Pons (tissue), 1 donor: Measurements from ENCODE around the gene SMTNL1.
"Not testable (repeated sequence)": the region's sequence is repeated elsewhere in the genome, so short reads cannot be mapped to it uniquely, and the experiment has no call there.

Source experiments
- DNase-seq: peaks from one replicate; pipeline ENCODE4 v3.0.0-alpha.2; 2016; ENCODE audit warnings: low spot score

SMTNL1 gene

DNA sequence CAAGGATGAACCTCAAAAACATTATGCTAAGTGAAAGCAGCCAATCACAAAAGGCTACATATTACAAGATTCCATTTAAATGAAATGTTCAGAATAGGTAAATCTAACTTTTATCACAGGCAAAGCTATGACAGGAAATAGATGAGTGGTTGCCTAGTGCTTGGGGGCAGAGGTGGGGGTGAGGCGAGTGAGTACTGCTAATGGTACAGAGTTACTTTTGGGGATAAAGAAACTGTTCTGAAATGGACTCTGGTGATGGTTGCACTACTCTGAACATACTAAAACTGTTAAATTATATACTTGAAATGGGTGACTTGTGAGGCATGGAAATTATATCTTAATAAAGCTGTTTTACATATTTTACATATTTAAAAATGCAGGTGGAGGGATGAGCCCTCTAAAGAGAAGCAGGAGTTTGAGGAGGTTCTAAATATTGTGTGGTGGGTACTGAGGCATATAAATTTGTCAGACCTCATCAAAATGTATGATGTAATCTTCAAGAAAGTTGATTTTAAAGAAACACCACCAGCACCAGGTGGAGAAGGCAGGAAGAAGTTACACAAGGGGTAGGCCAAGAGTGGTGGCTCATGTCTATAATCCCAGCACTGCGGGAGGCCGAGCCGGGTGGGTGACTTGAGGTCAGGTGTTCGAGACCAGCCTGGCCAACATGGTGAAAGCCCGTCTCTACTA lies 25.5 kb upstream of the SMTNL1 start:
- DNase-seq: no peak

DNA sequence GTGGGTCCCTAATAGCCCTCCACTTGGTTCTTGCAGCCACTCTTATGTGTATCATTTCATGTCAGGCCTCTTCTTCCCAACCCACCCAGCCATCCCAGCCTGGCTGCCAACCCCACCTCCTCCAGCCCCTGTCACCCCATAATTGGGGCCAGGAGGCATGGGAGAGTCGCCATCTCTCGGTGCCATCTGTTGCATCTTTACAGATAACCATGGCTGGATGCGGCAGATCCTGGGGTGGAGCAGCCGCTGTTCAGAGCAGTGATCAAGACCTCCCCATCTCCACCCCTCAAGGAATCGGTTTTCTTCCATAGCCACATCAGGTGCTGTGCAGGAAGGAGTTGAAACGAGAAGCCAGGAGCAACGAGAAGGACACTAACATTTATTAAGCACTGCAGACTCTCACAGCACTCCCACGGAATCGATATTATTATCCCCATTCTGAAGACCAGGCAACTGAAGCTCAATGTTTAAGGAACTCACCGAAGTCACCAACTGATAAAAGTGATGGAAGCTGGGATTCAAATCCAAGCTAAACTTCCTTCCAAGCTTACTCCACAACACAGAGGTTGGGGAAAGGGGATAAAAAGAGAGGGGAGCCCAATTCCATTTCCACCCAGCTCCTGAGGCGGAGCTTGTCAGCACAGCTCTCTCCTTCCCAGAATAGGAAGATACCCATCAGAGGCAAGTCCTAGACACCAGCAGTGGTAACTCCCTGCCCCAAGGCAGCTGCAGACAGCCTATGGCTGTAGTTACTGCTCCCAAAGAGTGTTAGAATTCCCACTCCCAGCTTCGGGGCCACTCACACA lies 24.5 kb upstream of the SMTNL1 start:
- no peak for DNase-seq

DNA sequence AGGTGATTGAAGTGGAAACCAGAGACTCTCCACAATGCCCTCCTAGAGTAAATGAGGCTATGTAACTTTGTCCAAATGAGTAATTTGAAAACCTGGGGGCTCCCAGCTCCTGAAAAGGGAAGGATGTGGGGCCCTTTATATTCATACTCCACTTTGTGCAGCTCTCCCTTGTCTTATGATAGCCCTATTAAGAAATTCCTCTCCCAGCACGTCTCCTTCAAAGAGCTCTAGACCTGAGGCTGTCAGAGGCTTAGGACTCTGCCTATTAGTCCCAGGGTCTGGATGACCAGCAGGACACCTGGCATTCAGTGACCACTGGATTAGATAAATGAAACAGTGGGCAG lies 24.0 kb upstream of the SMTNL1 start:
- no peak for DNase-seq

DNA sequence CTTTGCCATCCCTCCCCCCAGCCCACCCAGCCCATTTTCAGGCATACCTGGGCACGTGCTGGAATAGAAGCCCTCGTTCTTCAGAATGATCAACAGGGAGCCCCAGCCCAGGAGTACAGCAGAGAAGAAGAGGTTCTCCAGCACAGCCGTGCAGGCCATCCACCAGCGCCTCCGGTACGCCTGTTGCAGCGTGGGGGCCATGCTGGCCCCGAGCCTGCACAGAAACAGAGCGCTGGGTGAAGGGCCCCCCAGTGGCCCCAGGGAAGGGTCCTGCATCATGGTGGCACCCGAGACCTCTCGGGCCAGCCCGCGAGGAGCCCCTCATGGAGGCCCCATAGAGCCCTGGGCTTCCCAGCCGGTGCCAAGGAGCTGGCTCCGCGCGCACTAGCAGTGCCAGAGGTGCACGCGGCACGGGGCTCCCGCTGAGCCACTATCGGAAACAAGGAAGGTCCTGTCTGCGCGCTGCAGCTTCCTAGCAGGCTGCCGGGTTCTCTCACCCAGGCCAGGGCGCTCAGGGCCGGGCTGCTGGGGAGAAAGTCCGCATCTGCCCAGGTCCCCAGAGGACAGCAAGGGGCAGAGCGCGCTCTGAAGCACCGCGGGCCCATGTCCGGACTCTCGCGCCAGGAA lies 23.4 kb upstream of the SMTNL1 start:
- DNase-seq: no peak

DNA sequence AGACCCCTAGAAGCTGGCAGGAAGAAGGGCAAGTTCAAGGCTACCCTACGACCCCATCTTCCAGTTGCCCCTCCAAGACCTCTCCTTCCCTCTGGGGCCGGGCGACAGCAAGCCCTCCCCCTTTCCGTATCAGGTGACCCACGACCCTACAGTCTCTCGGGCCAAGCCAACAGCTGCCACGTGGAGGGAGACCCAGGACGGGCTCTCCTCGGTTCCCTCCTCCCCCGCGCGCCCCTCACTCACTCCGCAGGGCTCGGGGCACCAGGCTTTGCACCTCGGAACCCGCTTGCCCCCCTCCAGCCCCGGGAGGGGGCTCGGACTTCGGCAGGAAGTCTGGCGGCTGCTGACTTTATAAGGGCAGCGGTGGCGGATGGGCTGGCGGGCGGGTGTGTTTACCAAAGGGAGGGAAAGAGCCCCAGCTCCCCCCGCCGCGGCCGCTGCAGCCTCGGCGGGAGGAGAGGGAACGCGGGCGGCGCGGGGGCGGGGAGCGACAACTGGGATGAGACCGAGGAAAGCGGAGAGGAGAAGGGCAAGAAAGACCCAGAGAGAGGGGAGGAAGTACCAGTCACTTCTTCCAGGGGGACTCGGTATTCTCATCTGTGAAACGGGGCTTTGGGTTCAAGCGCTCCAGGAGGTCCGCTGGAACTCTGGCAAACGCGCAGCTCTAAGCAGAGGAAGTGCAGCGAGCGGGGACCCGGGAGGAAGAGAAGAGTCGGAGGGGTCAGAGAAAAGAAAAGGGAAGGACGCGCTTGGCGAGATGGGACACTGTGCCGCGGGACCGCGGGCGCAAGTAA lies 22.7 kb upstream of the SMTNL1 start:
- DNase-seq: no peak

DNA sequence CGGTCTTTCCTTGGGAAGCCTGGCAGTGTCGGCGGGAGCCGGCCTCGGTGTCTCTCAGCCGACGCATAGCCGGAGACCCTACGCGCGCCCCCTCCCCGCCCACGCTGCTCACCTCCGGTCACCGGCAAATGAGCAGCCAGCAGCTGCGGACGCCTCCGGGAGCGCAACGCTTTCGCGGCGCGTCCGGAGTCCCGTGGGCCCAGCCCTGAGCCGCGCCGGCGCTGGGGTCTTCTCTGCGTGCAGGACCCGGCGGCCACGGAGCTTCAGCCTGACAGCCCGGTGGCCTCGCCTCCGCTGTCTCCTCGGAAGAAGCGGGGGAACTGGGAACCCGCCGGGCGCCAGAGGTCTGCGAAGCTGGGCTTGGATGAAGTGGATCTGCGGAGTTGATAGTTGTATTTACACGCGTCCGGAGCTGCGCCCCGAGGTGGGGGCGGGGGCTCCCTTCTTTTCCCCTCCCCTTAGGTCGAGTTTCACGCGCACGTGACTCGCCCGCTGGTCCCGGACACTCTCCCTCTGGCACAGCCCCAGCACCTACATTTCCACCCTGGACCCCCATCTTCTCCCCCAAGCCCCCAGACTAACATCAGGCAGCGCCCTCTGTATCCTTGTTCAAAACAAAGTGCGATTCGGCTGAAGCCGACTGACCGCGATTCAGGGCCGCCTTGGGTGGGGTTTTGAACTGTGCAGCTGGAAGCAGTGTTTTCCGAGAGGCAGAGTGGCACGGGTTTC lies 21.9 kb upstream of the SMTNL1 start, which contains the start of gene SLC43A1:
Gene SLC43A1, minus strand, starts transcription at position 371 of the 729 bp plus-strand sequence. CDS start 1,591 bp downstream, outside the sequence.
- no peak for DNase-seq

DNA sequence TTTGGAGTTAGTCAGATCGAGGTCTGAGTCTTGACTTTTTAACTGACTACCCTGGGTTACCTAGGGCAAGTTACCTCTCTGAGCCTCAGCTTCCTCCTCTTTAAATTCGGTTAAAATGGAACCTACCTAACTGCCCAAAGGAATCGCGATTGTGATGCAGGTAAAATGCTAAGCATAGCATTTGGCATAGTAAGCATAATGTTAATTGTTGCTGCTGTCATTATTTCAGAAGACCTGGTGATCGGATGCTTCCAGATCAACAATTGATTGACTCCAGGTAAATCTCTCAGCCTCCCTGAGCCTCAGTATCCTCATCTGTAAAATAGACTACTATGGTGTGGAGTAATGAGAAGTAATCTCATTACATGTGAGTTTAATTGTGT lies 21.3 kb upstream of the SMTNL1 start:
- DNase-seq: no peak

DNA sequence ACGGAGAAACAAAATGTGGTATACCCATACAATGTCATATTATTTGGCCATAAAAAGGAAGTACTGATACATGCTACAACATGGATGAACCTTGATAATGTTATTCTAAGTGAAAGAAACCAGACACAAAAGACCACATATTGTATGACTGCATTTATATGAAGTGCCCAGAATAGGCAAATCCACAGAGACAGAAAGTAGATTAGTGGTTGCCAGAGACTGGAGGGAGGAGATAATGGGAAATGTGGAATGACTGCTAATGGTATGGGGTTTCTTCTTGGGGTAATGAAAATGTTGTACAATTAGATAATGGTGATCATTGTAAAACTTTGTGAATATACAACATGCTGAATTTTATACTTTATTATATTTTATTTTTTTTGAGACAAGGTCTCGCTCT lies 16.3 kb upstream of the SMTNL1 start:
- no peak for DNase-seq

DNA sequence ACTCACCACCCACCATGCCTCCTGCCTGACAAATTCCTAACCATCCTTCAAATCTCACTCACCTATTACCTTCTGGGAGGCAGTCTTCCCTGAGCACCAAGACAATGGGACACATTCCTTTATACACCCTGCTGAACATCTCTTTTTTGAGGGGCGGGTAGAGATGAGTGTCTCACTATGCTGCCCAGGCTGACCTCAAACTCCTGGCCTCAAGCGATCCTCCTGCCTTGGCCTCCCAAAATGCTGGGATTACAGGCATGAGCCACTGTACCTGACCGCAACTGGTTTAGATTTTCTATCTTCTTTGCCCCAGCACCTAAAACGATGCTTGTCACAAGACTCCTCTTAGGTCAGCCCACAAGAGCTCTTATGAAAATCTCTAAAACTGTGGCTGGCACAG lies 14.0 kb upstream of the SMTNL1 start:
- no peak for DNase-seq

DNA sequence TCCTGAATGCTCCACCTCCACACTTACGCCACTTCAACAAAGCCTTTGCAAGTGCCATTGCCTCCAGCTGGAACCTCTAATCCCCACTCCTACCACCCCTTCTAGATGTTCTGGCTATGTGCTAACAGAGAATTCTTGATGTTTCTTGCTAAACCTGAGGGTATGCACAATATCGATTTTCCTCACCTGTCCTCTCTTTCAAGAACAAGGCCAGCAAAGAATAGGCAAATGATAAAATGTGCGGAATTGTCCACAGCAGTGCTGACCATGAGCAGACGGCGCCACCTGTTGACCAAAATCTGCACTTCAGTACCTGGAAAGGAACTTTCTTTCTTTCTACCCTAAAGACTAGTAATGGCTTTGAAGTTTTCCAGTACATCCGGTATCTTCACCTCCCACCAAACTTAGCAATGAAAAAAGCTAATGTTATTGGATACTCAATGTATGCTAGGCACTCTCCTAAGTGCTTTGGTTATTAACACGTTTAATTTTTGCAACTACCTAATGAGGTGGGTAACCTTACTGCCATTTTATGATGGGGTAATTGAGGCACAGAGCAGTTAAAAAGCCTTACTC lies 10.3 kb upstream of the SMTNL1 start:
- peak; percentile 52 for DNase-seq

DNA sequence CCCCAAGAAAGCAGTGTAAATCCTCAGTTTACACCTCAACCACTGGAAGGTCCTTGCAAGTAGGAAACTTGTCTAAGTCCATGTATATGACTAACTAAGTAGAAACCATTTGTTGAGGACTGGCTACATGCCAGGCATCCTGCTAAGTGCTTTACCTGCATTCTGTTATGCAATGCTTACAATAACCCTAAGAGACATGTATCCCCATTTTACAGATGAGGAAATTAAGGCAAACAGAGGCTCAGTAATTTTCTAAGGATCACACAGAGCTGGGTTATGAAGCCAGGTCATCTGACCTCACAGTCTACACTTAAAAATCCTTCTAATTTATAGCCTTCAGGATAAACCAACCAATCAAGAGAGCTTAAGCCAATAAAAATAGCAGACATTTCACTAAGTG lies 8.4 kb upstream of the SMTNL1 start:
- no peak for DNase-seq

DNA sequence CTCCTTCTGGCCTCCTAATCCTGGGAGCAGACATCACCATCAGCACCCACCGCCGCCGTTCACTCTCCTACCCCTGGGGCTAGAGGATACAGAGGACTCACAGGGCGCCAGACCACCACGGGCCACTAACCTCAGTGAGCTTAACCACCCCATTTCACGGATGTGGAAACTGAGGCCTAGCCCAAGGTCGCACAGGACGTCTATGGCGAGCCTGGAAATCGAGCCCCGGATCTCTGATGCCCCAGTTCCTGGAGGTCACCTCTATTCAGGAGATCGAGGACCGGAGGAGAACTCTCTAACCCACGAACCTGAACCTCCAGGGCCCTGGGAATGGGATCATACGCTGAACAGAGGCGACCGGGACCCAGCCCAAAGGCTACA lies 7.2 kb upstream of the SMTNL1 start:
- no peak for DNase-seq

DNA sequence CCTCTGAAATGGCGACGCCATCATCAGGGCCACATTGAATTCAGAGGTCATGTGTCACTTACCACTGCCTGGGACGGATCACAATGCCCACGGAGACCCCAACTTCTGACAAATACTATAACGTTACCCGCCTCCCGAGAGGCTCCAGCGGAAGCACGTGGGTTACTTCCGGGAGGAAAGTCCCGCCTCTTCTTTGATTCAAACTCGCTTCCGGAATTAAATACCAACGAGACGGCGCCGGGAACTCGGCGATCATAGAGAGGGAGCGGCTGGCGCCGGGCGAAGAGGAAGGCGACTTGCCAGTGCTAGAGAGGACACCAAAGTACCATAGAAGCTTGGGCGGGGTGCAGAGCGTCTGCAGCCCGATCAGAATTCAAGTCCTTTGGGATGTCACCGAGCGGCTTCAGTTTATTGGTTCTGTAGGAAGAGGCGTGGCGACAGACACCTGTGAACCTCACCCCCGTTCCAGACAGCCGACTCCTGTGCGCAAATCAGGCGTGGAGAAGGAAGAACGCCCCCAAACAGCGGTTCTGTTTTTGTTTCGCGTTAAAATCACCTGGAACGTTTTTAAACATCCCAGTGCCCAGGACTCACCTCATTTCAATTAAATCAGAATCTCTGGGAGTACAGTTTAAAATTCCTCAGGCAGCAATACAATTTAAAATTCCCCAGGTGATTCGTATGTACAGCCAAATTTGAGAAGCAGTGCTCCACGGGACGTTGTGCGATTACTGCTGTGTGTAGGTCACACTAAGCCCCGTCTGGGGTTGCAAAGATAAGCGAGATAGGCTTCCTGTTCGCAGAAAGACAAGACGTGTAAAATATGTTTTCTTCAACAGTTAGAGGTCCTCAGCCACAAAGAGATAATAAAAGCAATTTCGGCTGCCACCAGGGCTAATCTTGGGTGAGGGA lies 6.5 kb upstream of the SMTNL1 start, which contains the start of gene TIMM10:
Gene TIMM10, minus strand, starts transcription at position 159 of the 912 bp plus-strand sequence. CDS start 565 bp downstream, outside the sequence.
- peak; percentile 98 for DNase-seq

DNA sequence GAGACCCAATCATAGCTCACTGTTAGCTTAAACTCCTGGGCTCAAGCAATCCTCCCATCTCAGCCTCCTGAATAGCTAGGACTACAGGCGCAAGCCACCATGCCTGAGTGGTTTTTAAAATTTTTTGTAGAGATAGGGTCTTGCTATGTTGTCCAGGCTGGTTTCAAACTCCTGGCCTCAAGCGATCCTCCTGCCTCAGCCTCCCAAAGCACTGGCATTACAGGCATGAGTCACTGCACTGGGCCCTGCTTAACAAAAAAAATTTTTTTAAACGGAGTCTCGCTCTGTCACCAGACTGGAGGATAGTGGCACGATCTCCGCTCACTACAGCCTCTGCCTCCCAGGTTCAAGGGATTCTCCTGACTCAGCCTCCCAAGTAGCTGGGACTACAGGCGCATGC lies 2.9 kb upstream of the SMTNL1 start:
- DNase-seq: not testable (repeated sequence)

DNA sequence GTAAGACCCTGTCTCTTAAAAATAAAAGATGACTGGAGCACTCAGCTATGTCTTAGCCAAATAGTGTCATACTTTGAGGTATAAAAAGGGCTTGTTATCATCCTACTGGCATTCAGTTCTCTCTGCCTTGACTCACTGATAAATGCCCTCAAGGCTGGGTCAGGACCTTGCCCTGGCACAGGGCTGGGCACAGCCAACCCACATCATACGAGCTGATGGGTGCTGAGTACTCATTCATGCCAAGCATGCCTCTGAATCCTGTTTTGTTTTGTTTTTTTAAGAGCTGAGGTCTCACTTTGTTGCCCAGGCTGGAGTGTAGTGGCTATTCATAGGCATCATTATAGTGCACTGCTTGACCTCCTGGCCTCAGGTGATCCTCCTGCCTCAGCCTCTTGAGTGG lies 1.9 kb downstream of the SMTNL1 start:
- no peak for DNase-seq

DNA sequence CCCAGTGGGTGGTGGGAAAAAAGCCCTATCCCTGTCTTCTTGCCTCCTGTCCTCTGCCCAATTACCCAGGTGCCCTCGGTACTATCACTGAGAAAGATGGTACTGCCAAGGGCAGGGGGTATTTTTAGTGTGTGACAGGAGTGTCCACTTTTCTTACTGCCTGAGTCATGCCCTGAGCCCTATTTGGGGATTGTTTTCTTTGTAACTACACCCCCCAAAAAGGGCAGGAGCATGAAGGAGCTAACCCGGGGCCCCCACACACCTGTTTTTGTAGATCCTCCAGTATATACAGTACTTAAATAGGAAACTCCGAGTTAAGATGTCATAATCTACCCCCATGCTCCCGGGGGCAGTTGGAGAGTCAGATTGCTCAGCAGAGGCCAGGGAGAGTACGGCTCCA lies 3.8 kb downstream of the SMTNL1 start:
- no peak for DNase-seq

DNA sequence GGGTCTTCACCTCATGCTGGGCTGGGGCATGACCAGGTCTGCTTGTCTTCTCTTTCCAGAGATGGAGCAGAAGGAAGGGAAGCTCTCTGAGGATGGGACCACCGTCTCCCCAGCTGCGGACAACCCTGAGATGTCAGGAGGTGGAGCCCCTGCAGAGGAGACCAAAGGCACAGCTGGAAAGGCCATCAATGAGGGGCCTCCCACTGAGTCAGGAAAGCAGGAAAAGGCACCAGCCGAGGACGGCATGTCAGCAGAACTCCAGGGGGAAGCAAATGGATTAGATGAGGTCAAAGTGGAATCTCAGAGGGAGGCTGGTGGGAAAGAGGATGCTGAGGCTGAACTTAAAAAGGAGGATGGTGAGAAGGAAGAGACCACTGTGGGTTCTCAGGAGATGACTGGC lies 5.2 kb downstream of the SMTNL1 start:
- DNase-seq: no peak

DNA sequence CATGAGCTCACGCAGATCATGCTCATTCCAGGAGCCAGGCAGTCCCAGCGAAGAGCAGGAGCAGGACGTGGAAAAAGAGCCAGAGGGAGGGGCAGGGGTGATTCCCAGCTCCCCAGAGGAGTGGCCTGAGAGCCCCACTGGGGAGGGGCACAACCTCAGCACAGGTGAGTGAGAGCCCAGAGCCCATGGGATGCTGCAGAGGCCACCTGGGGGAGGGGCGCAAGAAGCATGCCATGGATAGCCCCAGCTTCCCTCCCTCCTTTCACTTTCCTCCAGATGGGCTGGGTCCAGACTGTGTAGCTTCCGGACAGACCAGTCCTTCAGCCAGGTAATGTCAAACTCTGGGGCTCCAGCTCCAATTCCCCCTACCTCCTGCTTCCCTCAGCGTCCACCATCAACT lies 6.2 kb downstream of the SMTNL1 start:
- no peak for DNase-seq

DNA sequence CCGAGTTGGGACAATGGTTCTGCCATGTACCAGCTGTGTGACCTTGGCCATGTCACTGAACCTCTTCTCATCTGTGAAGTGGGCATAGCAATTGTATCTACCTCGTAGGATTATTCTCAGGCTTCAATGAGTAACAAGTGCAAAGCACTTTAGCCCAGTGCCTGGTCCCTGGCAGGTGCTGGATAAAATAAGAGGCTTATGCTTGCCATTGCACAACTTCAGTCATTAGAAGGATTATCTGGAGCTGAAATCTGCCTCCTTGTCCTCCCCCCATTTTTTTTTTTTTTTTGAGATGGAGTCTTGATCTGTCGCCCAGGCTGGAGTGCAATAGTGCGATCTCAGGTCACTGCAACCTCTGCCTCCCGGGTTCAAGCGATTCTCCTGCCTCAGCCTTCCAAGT lies 7.2 kb downstream of the SMTNL1 start:
- no peak for DNase-seq

DNA sequence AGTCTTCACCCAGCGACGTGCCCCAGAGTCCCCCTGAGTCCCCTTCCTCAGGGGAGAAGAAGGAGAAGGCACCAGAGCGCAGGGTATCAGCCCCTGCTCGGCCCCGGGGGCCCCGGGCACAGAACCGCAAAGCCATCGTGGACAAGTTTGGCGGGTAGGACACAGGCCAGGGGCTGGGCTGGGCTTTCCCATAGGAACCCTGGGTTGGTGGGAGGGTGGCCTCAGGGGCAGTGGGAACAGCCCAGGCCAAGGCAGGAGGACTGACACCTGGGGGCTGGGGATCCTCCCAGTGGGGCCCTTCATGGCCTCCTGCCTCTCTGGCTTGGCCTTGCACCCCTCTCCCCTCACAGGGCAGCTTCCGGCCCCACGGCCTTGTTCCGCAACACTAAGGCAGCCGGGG lies 8.5 kb downstream of the SMTNL1 start:
- no peak for DNase-seq
